Measurements from ENCODE around the gene ARMC5. TPM values are rescaled to one million over a fixed set of nuclear protein-coding genes. Genes with fewer than 3 reads are reported as not detected.

ARMC5 gene
- polyA plus RNA-seq, 4 donors: 12.3 to 20.5 (median 14.1) TPM

GRCh38 chr16:31484491-31485171 is 25.3 kb downstream of the ARMC5 start:
- DNase-seq: peak; percentile 55 to 90
- no peaks in the 10 kb centered on the region for H3K27me3 ChIP-seq (ENCODE audit: control insufficient read depth in 3 of 3, insufficient read depth in 3 of 3, low read length in 3 of 3)
- peak overlapping the region in 1 of 3 donors; percentile 77 for H3K27ac ChIP-seq (ENCODE audit: low read depth in 1 of 3, low read length in 2 of 3)
- H3K36me3 ChIP-seq (ENCODE audit: control insufficient read depth in 3 of 3, insufficient read depth in 2 of 3, low read depth in 1 of 3, low read length in 3 of 3): peaks cover 0 to 15% (median 0%) of the 10 kb centered on the region in 3 donors
- H3K9me3 ChIP-seq (ENCODE audit: control insufficient read depth in 2 of 2, insufficient read depth in 1 of 2, low read depth in 1 of 2, low read length in 1 of 2): no peaks in the 10 kb centered on the region
- peak overlapping the region in 1 of 3 donors; percentile 17 for H3K4me3 ChIP-seq (ENCODE audit: low read depth in 1 of 3, low read length in 3 of 3)
- no peak for FAIRE-seq
- 16 to 46% (median 25%) methylated on average over 14 of the region's 14 CpGs for WGBS, 3 donors
- H3K4me1 ChIP-seq (ENCODE audit: control insufficient read depth in 3 of 3, insufficient read depth in 2 of 3, low read depth in 1 of 3, low read length in 2 of 3): peaks cover 0 to 30% (median 4%) of the 10 kb centered on the region in 3 donors

DNA sequence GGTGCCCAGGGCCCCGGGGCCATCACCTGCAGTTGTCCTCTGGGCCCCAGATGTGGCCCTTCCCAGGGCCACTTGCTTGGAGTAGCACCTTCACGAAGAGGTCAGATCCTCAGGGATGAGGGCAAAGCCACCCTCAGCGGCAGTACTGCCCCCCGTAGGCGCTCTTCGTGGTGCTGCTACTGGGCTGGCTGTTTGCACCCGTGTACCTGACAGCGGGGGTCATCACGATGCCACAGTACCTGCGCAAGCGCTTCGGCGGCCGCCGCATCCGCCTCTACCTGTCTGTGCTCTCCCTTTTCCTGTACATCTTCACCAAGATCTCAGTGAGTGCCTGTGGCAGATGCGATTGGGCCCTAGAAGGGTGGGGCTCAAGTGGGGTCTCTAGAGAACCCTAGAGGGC is 26.3 kb downstream of the ARMC5 start:
- 92 to 94% (median 92%) methylated on average over 17 of the region's 17 CpGs for WGBS, 3 donors
- Histone ChIP-seq H3K36me3 (ENCODE audit: control insufficient read depth in 3 of 3, insufficient read depth in 2 of 3, low read depth in 1 of 3, low read length in 3 of 3) (peaks cover 0 to 24% (median 0%) of the 10 kb centered on the region in 3 donors), H3K4me3 (ENCODE audit: low read depth in 1 of 3, low read length in 3 of 3) (no peak overlapping the region), H3K27ac (ENCODE audit: low read depth in 1 of 3, low read length in 2 of 3) (peak overlapping the region in 1 of 3 donors; percentile 77), H3K9me3 (ENCODE audit: control insufficient read depth in 2 of 2, insufficient read depth in 1 of 2, low read depth in 1 of 2, low read length in 1 of 2) (no peaks in the 10 kb centered on the region), H3K27me3 (ENCODE audit: control insufficient read depth in 3 of 3, insufficient read depth in 3 of 3, low read length in 3 of 3) (no peaks in the 10 kb centered on the region), H3K4me1 (ENCODE audit: control insufficient read depth in 3 of 3, insufficient read depth in 2 of 3, low read depth in 1 of 3, low read length in 2 of 3) (peaks cover 0 to 27% (median 4%) of the 10 kb centered on the region in 3 donors)
- FAIRE-seq (no peak), DNase-seq (no peak)

GRCh38 chr16:31486045-31486444 is 26.7 kb downstream of the ARMC5 start:
- DNase-seq: no peak
- H3K4me3 ChIP-seq (ENCODE audit: low read depth in 1 of 3, low read length in 3 of 3): no peak overlapping the region
- FAIRE-seq: no peak
- no peak overlapping the region for H3K27ac ChIP-seq (ENCODE audit: low read depth in 1 of 3, low read length in 2 of 3)
- H3K27me3 ChIP-seq (ENCODE audit: control insufficient read depth in 3 of 3, insufficient read depth in 3 of 3, low read length in 3 of 3): no peaks in the 10 kb centered on the region
- H3K9me3 ChIP-seq (ENCODE audit: control insufficient read depth in 2 of 2, insufficient read depth in 1 of 2, low read depth in 1 of 2, low read length in 1 of 2): no peaks in the 10 kb centered on the region
- 93 to 97% (median 94%) methylated on average over 5 of the region's 5 CpGs for WGBS, 3 donors
- H3K36me3 ChIP-seq (ENCODE audit: control insufficient read depth in 3 of 3, insufficient read depth in 2 of 3, low read depth in 1 of 3, low read length in 3 of 3): peaks cover 0 to 28% (median 0%) of the 10 kb centered on the region in 3 donors
- peaks cover 0 to 23% (median 4%) of the 10 kb centered on the region in 3 donors for H3K4me1 ChIP-seq (ENCODE audit: control insufficient read depth in 3 of 3, insufficient read depth in 2 of 3, low read depth in 1 of 3, low read length in 2 of 3)

GRCh38 chr16:31487071-31487719 is 27.9 kb downstream of the ARMC5 start:
- peaks cover 0 to 19% (median 2%) of the 10 kb centered on the region in 3 donors for H3K4me1 ChIP-seq (ENCODE audit: control insufficient read depth in 3 of 3, insufficient read depth in 2 of 3, low read depth in 1 of 3, low read length in 2 of 3)
- H3K36me3 ChIP-seq (ENCODE audit: control insufficient read depth in 3 of 3, insufficient read depth in 2 of 3, low read depth in 1 of 3, low read length in 3 of 3): peaks cover 0 to 37% (median under 1%) of the 10 kb centered on the region in 3 donors
- WGBS, 3 donors: 6 to 7% (median 6%) methylated on average over 47 to 48 of the region's 48 CpGs
- H3K4me3 ChIP-seq (ENCODE audit: low read depth in 1 of 3, low read length in 3 of 3): peak overlapping the region; percentile 32 to 79 (median 56)
- FAIRE-seq: no peak
- peak overlapping the region in 1 of 3 donors; percentile 48 for H3K27ac ChIP-seq (ENCODE audit: low read depth in 1 of 3, low read length in 2 of 3)
- H3K9me3 ChIP-seq (ENCODE audit: control insufficient read depth in 2 of 2, insufficient read depth in 1 of 2, low read depth in 1 of 2, low read length in 1 of 2): no peaks in the 10 kb centered on the region
- H3K27me3 ChIP-seq (ENCODE audit: control insufficient read depth in 3 of 3, insufficient read depth in 3 of 3, low read length in 3 of 3): no peaks in the 10 kb centered on the region
- DNase-seq: peak in 1 of 2 donors; percentile 37

DNA sequence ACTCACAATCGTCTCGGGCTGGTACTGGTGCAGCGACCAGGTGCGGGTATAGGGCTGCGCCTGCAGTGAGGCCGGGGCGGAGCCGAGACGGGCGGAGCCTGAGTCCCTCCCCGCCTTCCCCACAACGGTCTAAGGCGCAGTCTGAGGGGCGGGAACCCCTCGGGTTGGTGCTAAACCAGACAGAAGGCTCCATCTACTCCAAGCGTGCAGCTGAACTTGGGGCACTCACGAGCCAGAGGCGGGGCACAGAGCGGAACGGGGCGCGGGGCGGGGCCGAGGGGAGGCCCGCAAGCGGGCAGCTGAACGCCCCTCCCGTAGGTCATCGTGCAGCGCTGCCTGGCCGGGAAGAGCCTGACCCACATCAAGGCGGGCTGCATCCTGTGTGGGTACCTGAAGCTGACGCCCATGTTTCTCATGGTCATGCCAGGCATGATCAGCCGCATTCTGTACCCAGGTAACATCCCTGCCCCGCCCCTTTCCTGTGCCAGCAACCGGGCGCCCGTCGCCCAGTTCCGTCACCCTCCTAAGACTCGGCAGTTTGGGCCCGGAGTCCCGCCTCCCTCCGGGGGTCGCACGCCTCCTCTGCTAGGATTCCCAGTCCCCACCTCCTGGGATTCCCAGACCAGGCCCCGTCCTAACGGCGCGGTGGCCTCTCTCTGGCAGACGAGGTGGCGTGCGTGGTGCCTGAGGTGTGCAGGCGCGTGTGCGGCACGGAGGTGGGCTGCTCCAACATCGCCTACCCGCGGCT is 28.6 kb downstream of the ARMC5 start:
- Histone ChIP-seq H3K36me3 (ENCODE audit: control insufficient read depth in 3 of 3, insufficient read depth in 2 of 3, low read depth in 1 of 3, low read length in 3 of 3) (peaks cover 0 to 44% (median 6%) of the 10 kb centered on the region in 3 donors), H3K27me3 (ENCODE audit: control insufficient read depth in 3 of 3, insufficient read depth in 3 of 3, low read length in 3 of 3) (no peaks in the 10 kb centered on the region), H3K27ac (ENCODE audit: low read depth in 1 of 3, low read length in 2 of 3) (peak overlapping the region in 1 of 3 donors; percentile 48), H3K4me3 (ENCODE audit: low read depth in 1 of 3, low read length in 3 of 3) (peak overlapping the region; percentile 32 to 79 (median 56)), H3K4me1 (ENCODE audit: control insufficient read depth in 3 of 3, insufficient read depth in 2 of 3, low read depth in 1 of 3, low read length in 2 of 3) (peaks cover 0 to 19% (median 2%) of the 10 kb centered on the region in 3 donors), H3K9me3 (ENCODE audit: control insufficient read depth in 2 of 2, insufficient read depth in 1 of 2, low read depth in 1 of 2, low read length in 1 of 2) (no peaks in the 10 kb centered on the region)
- peak; percentile 68 to 91 for DNase-seq
- no peak for FAIRE-seq
- WGBS, 3 donors: 1 to 3% (median 2%) methylated on average over 42 to 60 of the region's 60 CpGs

- whole genome bisulfite sequencing, 3 donors: 48 to 64% (median 61%) methylated on average over 71 to 77 of the region's 77 CpGs
- H3K4me1 ChIP-seq (ENCODE audit: control insufficient read depth in 3 of 3, insufficient read depth in 2 of 3, low read depth in 1 of 3, low read length in 2 of 3): peaks cover 0 to 19% (median 2%) of the 10 kb centered on the region in 3 donors
- H3K27ac ChIP-seq (ENCODE audit: low read depth in 1 of 3, low read length in 2 of 3): no peak overlapping the region
- H3K27me3 ChIP-seq (ENCODE audit: control insufficient read depth in 3 of 3, insufficient read depth in 3 of 3, low read length in 3 of 3): no peaks in the 10 kb centered on the region
- H3K36me3 ChIP-seq (ENCODE audit: control insufficient read depth in 3 of 3, insufficient read depth in 2 of 3, low read depth in 1 of 3, low read length in 3 of 3): peaks cover 0 to 46% (median 7%) of the 10 kb centered on the region in 3 donors
- FAIRE-seq (no peak), DNase-seq (peak in 1 of 2 donors; percentile 51)
- H3K9me3 ChIP-seq (ENCODE audit: control insufficient read depth in 2 of 2, insufficient read depth in 1 of 2, low read depth in 1 of 2, low read length in 1 of 2): no peaks in the 10 kb centered on the region
- peak overlapping the region in 2 of 3 donors; percentile 56 to 79 for H3K4me3 ChIP-seq (ENCODE audit: low read depth in 1 of 3, low read length in 3 of 3)
These were observed 29.4 kb downstream of the ARMC5 start for GRCh38 chr16:31488468-31489297.

- Histone ChIP-seq H3K9me3 (ENCODE audit: control insufficient read depth in 2 of 2, insufficient read depth in 1 of 2, low read depth in 1 of 2, low read length in 1 of 2) (no peaks in the 10 kb centered on the region), H3K4me3 (ENCODE audit: low read depth in 1 of 3, low read length in 3 of 3) (no peak overlapping the region), H3K27me3 (ENCODE audit: control insufficient read depth in 3 of 3, insufficient read depth in 3 of 3, low read length in 3 of 3) (no peaks in the 10 kb centered on the region), H3K36me3 (ENCODE audit: control insufficient read depth in 3 of 3, insufficient read depth in 2 of 3, low read depth in 1 of 3, low read length in 3 of 3) (peaks cover 0 to 52% (median 8%) of the 10 kb centered on the region in 3 donors), H3K4me1 (ENCODE audit: control insufficient read depth in 3 of 3, insufficient read depth in 2 of 3, low read depth in 1 of 3, low read length in 2 of 3) (peaks cover 0 to 14% (median 2%) of the 10 kb centered on the region in 3 donors), H3K27ac (ENCODE audit: low read depth in 1 of 3, low read length in 2 of 3) (no peak overlapping the region)
- peak in 1 of 2 donors; percentile 15 for DNase-seq
- WGBS, 3 donors: 70 to 82% (median 81%) methylated on average over 7 of the region's 7 CpGs
- no peak for FAIRE-seq
These were observed 29.9 kb downstream of the ARMC5 start for GRCh38 chr16:31489298-31489564.
